Measurements from ENCODE around the gene DPM2. TPM values are rescaled to one million over a fixed set of nuclear protein-coding genes. Genes with fewer than 3 reads are reported as not detected.

The DPM2 gene
- total RNA-seq, 2 donors from 2014 or later, result 23.3 to 26.2 TPM

- H3K27ac Mint-ChIP-seq, result peak overlapping the region; percentile 99
- peaks cover 86% of the 10 kb centered on the region for H3K4me1 Mint-ChIP-seq
- no peak for DNase-seq
- H3K9me3 ChIP-seq (ENCODE audit: control insufficient read depth, low read length, poor library complexity, severe bottlenecking), result no peaks in the 10 kb centered on the region
- no peaks in the 10 kb centered on the region for H3K27me3 Mint-ChIP-seq
- no peak for ATAC-seq
- H3K4me3 Mint-ChIP-seq, result peak overlapping the region; percentile 97
- peaks cover 4% of the 10 kb centered on the region for H3K36me3 Mint-ChIP-seq (ENCODE audit: low read depth)
These were observed 30.4 kb upstream of the DPM2 start for GRCh38 chr9:127968042-127968441.

GRCh38 chr9:127967151-127967809, 29.6 kb upstream of the DPM2 start:
- no peaks in the 10 kb centered on the region for H3K9me3 ChIP-seq (ENCODE audit: control insufficient read depth, low read length, poor library complexity, severe bottlenecking)
- H3K36me3 Mint-ChIP-seq (ENCODE audit: low read depth), result peaks cover 4% of the 10 kb centered on the region
- peaks cover 85% of the 10 kb centered on the region for H3K4me1 Mint-ChIP-seq
- H3K4me3 Mint-ChIP-seq, result peak overlapping the region; percentile 85
- H3K27me3 Mint-ChIP-seq, result no peaks in the 10 kb centered on the region
- ATAC-seq (no peak), DNase-seq (no peak)
- peak overlapping the region; percentile 99 for H3K27ac Mint-ChIP-seq

GRCh38 chr9:127966416-127967150, 28.9 kb upstream of the DPM2 start:
- H3K27ac Mint-ChIP-seq, result peak overlapping the region; percentile 99

GRCh38 chr9:127965953-127966352, 28.3 kb upstream of the DPM2 start:
- DNase-seq (no peak), ATAC-seq (no peak)
- Mint-ChIP-seq H3K27ac (peak overlapping the region; percentile 99), H3K36me3 (ENCODE audit: low read depth) (peaks cover 4% of the 10 kb centered on the region), H3K27me3 (no peaks in the 10 kb centered on the region), H3K4me1 (peaks cover 85% of the 10 kb centered on the region), H3K4me3 (peak overlapping the region; percentile 85)
- H3K9me3 ChIP-seq (ENCODE audit: control insufficient read depth, low read length, poor library complexity, severe bottlenecking), result no peaks in the 10 kb centered on the region

More at GRCh38 chr9:127966416-127967150, 28.9 kb upstream of the DPM2 start:
- Mint-ChIP-seq H3K4me3 (peak overlapping the region; percentile 85), H3K4me1 (peaks cover 85% of the 10 kb centered on the region), H3K36me3 (ENCODE audit: low read depth) (peaks cover 3% of the 10 kb centered on the region), H3K27me3 (no peaks in the 10 kb centered on the region)
- no peaks in the 10 kb centered on the region for H3K9me3 ChIP-seq (ENCODE audit: control insufficient read depth, low read length, poor library complexity, severe bottlenecking)
- ATAC-seq (no peak), DNase-seq (no peak)

- DNase-seq (no peak), ATAC-seq (no peak)
- no peaks in the 10 kb centered on the region for H3K9me3 ChIP-seq (ENCODE audit: control insufficient read depth, low read length, poor library complexity, severe bottlenecking)
- Mint-ChIP-seq H3K4me3 (peak overlapping the region; percentile 73), H3K4me1 (peaks cover 80% of the 10 kb centered on the region), H3K36me3 (ENCODE audit: low read depth) (peaks cover 9% of the 10 kb centered on the region), H3K27ac (peak overlapping the region; percentile 99), H3K27me3 (no peaks in the 10 kb centered on the region)
These were observed 25.9 kb upstream of the DPM2 start for GRCh38 chr9:127963359-127964064.

GRCh38 chr9:127963041-127963358, 25.3 kb upstream of the DPM2 start:
- H3K27me3 Mint-ChIP-seq, result no peaks in the 10 kb centered on the region
- DNase-seq (no peak), ATAC-seq (no peak)
- peak overlapping the region; percentile 73 for H3K4me3 Mint-ChIP-seq
- peaks cover 9% of the 10 kb centered on the region for H3K36me3 Mint-ChIP-seq (ENCODE audit: low read depth)
- peaks cover 77% of the 10 kb centered on the region for H3K4me1 Mint-ChIP-seq
- H3K27ac Mint-ChIP-seq, result peak overlapping the region; percentile 99
- no peaks in the 10 kb centered on the region for H3K9me3 ChIP-seq (ENCODE audit: control insufficient read depth, low read length, poor library complexity, severe bottlenecking)

GRCh38 chr9:127962278-127962677, 24.6 kb upstream of the DPM2 start:
- ATAC-seq, result no peak
- H3K9me3 ChIP-seq (ENCODE audit: control insufficient read depth, low read length, poor library complexity, severe bottlenecking), result no peaks in the 10 kb centered on the region
- no peak for DNase-seq
- peak overlapping the region; percentile 99 for H3K27ac Mint-ChIP-seq
- no peaks in the 10 kb centered on the region for H3K27me3 Mint-ChIP-seq
- H3K4me3 Mint-ChIP-seq, result peak overlapping the region; percentile 67
- H3K4me1 Mint-ChIP-seq, result peaks cover 73% of the 10 kb centered on the region
- peaks cover 9% of the 10 kb centered on the region for H3K36me3 Mint-ChIP-seq (ENCODE audit: low read depth)

- no peaks in the 10 kb centered on the region for H3K27me3 Mint-ChIP-seq
- no peak for DNase-seq
- H3K4me1 Mint-ChIP-seq, result peaks cover 72% of the 10 kb centered on the region
- peak overlapping the region; percentile 52 for H3K4me3 Mint-ChIP-seq
- H3K36me3 Mint-ChIP-seq (ENCODE audit: low read depth), result peaks cover 9% of the 10 kb centered on the region
- H3K9me3 ChIP-seq (ENCODE audit: control insufficient read depth, low read length, poor library complexity, severe bottlenecking), result no peaks in the 10 kb centered on the region
- no peak for ATAC-seq
- peak overlapping the region; percentile 99 for H3K27ac Mint-ChIP-seq
These were observed 24.0 kb upstream of the DPM2 start for GRCh38 chr9:127961613-127962155.

GRCh38 chr9:127961155-127961490, 23.5 kb upstream of the DPM2 start:
- Mint-ChIP-seq H3K27me3 (no peaks in the 10 kb centered on the region), H3K4me1 (peaks cover 72% of the 10 kb centered on the region), H3K27ac (peak overlapping the region; percentile 99), H3K36me3 (ENCODE audit: low read depth) (peaks cover 9% of the 10 kb centered on the region), H3K4me3 (peak overlapping the region; percentile 52)
- ATAC-seq (no peak), DNase-seq (no peak)
- H3K9me3 ChIP-seq (ENCODE audit: control insufficient read depth, low read length, poor library complexity, severe bottlenecking), result no peaks in the 10 kb centered on the region

- H3K27ac Mint-ChIP-seq, result peak overlapping the region; percentile 99
- no peaks in the 10 kb centered on the region for H3K9me3 ChIP-seq (ENCODE audit: control insufficient read depth, low read length, poor library complexity, severe bottlenecking)
- peak overlapping the region; percentile 88 for H3K4me3 Mint-ChIP-seq
- H3K27me3 Mint-ChIP-seq, result no peaks in the 10 kb centered on the region
- H3K36me3 Mint-ChIP-seq (ENCODE audit: low read depth), result peaks cover 9% of the 10 kb centered on the region
- H3K4me1 Mint-ChIP-seq, result peaks cover 73% of the 10 kb centered on the region
- no peak for DNase-seq
- ATAC-seq, result no peak
These were observed 22.9 kb upstream of the DPM2 start for GRCh38 chr9:127960410-127961154.

GRCh38 chr9:127959841-127960409, 22.3 kb upstream of the DPM2 start:
- no peaks in the 10 kb centered on the region for H3K9me3 ChIP-seq (ENCODE audit: control insufficient read depth, low read length, poor library complexity, severe bottlenecking)
- H3K36me3 Mint-ChIP-seq (ENCODE audit: low read depth), result peaks cover 9% of the 10 kb centered on the region
- ATAC-seq (no peak), DNase-seq (no peak)
- H3K27me3 Mint-ChIP-seq, result no peaks in the 10 kb centered on the region
- H3K27ac Mint-ChIP-seq, result peak overlapping the region; percentile 99
- peaks cover 71% of the 10 kb centered on the region for H3K4me1 Mint-ChIP-seq
- H3K4me3 Mint-ChIP-seq, result peak overlapping the region; percentile 88

GRCh38 chr9:127959398-127959797, 21.7 kb upstream of the DPM2 start:
- DNase-seq, result no peak
- peak overlapping the region; percentile 88 for H3K4me3 Mint-ChIP-seq

More at GRCh38 chr9:127959398-127959797, 21.7 kb upstream of the DPM2 start:
- Mint-ChIP-seq H3K36me3 (ENCODE audit: low read depth) (peaks cover 9% of the 10 kb centered on the region), H3K27ac (peak overlapping the region; percentile 99), H3K27me3 (no peaks in the 10 kb centered on the region), H3K4me1 (peaks cover 69% of the 10 kb centered on the region)
- no peaks in the 10 kb centered on the region for H3K9me3 ChIP-seq (ENCODE audit: control insufficient read depth, low read length, poor library complexity, severe bottlenecking)
- ATAC-seq, result no peak
